Measurements from ENCODE around the gene PTPN4. TPM values are rescaled to one million over a fixed set of nuclear protein-coding genes. Genes with fewer than 3 reads are reported as not detected.

Gene PTPN4
- total RNA-seq, 1 experiment from 2014 or later = 46.8 TPM

GRCh38 chr2:119790466-119790865 is 30.7 kb downstream of the PTPN4 start:
- Mint-ChIP-seq H3K36me3 (ENCODE audit: insufficient read depth, unreplicated experiment) (peaks cover 26% of the 10 kb centered on the region), H3K4me3 (ENCODE audit: unreplicated experiment) (no peak overlapping the region), H3K27me3 (ENCODE audit: insufficient read depth, unreplicated experiment) (no peaks in the 10 kb centered on the region), H3K4me1 (ENCODE audit: low read depth, unreplicated experiment) (no peaks in the 10 kb centered on the region), H3K9me3 (ENCODE audit: unreplicated experiment) (peaks cover 37% of the 10 kb centered on the region), H3K27ac (ENCODE audit: unreplicated experiment) (no peak overlapping the region)
- DNase-seq = no peak
- CTCF ChIA-PET = no interaction called here
- intact Hi-C loops (cut with micrococcal nuclease; ENCODE audit: unreplicated experiment) = no loop called here
- H3K4me3 ChIP-seq (ENCODE audit: low read depth, low read length) = no peak overlapping the region
- no peak for TF ChIP-seq CTCF (IDR thresholded peaks at IDR 0.05; ENCODE audit: insufficient read depth in 1 of 2, low read depth in 1 of 2, low read length in 1 of 2, severe bottlenecking in 1 of 2, unreplicated experiment in 1 of 2)
- POLR2A ChIA-PET = no interaction called here
- H3K9me3 ChIP-seq = peaks cover 37% of the 10 kb centered on the region
- H3K27me3 ChIP-seq (replicated peaks; ENCODE audit: control insufficient read depth, insufficient read depth, low read length) = no peaks in the 10 kb centered on the region
- H3K4me1 ChIP-seq = no peaks in the 10 kb centered on the region
- peaks cover 2% of the 10 kb centered on the region for H3K36me3 ChIP-seq (ENCODE audit: control insufficient read depth, insufficient read depth, low read length)
- BruUV-seq (replicated peaks) = no TSS peak

- peak; percentile 40 to 45 for DNase-seq
- Mint-ChIP-seq H3K36me3 (ENCODE audit: insufficient read depth, unreplicated experiment) (peaks cover 26% of the 10 kb centered on the region), H3K4me1 (ENCODE audit: low read depth, unreplicated experiment) (no peaks in the 10 kb centered on the region), H3K27me3 (ENCODE audit: insufficient read depth, unreplicated experiment) (no peaks in the 10 kb centered on the region), H3K27ac (ENCODE audit: unreplicated experiment) (no peak overlapping the region), H3K9me3 (ENCODE audit: unreplicated experiment) (peaks cover 37% of the 10 kb centered on the region), H3K4me3 (ENCODE audit: unreplicated experiment) (no peak overlapping the region)
- no peak overlapping the region for H3K4me3 ChIP-seq (ENCODE audit: low read depth, low read length)
- H3K9me3 ChIP-seq = peaks cover 37% of the 10 kb centered on the region
- POLR2A ChIA-PET = no interaction called here
- intact Hi-C loops (cut with micrococcal nuclease; ENCODE audit: unreplicated experiment) = no loop called here
- no peaks in the 10 kb centered on the region for H3K27me3 ChIP-seq (replicated peaks; ENCODE audit: control insufficient read depth, insufficient read depth, low read length)
- no peaks in the 10 kb centered on the region for H3K4me1 ChIP-seq
- BruUV-seq (replicated peaks) = no TSS peak
- peaks cover 2% of the 10 kb centered on the region for H3K36me3 ChIP-seq (ENCODE audit: control insufficient read depth, insufficient read depth, low read length)
- CTCF ChIA-PET = no interaction called here
- TF ChIP-seq CTCF (IDR thresholded peaks at IDR 0.05; ENCODE audit: insufficient read depth in 1 of 2, low read depth in 1 of 2, low read length in 1 of 2, severe bottlenecking in 1 of 2, unreplicated experiment in 1 of 2) = no peak
Measured at GRCh38 chr2:119792907-119793312, 33.2 kb downstream of the PTPN4 start.

GRCh38 chr2:119794237-119794636 is 34.5 kb downstream of the PTPN4 start:
- H3K4me1 Mint-ChIP-seq (ENCODE audit: low read depth, unreplicated experiment) = no peaks in the 10 kb centered on the region
- no peak for DNase-seq
- H3K27me3 Mint-ChIP-seq (ENCODE audit: insufficient read depth, unreplicated experiment) = no peaks in the 10 kb centered on the region
- no peak overlapping the region for H3K4me3 Mint-ChIP-seq (ENCODE audit: unreplicated experiment)
- Histone ChIP-seq H3K36me3 (ENCODE audit: control insufficient read depth, insufficient read depth, low read length) (peaks cover 2% of the 10 kb centered on the region), H3K9me3 (peaks cover 37% of the 10 kb centered on the region), H3K27me3 (replicated peaks; ENCODE audit: control insufficient read depth, insufficient read depth, low read length) (no peaks in the 10 kb centered on the region), H3K4me1 (no peaks in the 10 kb centered on the region), H3K4me3 (ENCODE audit: low read depth, low read length) (no peak overlapping the region)
- H3K36me3 Mint-ChIP-seq (ENCODE audit: insufficient read depth, unreplicated experiment) = peaks cover 26% of the 10 kb centered on the region
- H3K9me3 Mint-ChIP-seq (ENCODE audit: unreplicated experiment) = peaks cover 37% of the 10 kb centered on the region
- no TSS peak for BruUV-seq (replicated peaks)
- ChIA-PET CTCF (interaction anchor here (0.6 kb wide), 1 partner anchor 1487 kb away, joined by 4 read pairs; no protein-coding TSS in a partner anchor), POLR2A (no interaction called here)
- intact Hi-C loops (cut with micrococcal nuclease; ENCODE audit: unreplicated experiment) = no loop called here
- TF ChIP-seq CTCF (IDR thresholded peaks at IDR 0.05; ENCODE audit: insufficient read depth in 1 of 2, low read depth in 1 of 2, low read length in 1 of 2, severe bottlenecking in 1 of 2, unreplicated experiment in 1 of 2) = no peak
- no peak overlapping the region for H3K27ac Mint-ChIP-seq (ENCODE audit: unreplicated experiment)

Measured in Caco-2 (cell line).